ENCODE data around the gene ATP13A4.
"Not testable (repeated sequence)": the region's sequence is repeated elsewhere in the genome, so short reads cannot be mapped to it uniquely, and the experiment has no call there.

Gene ATP13A4

GRCh38 chr3:193556841-193557240, 2.1 kb upstream of the ATP13A4 start:
- no peak for DNase-seq (ENCODE audit: low spot score)

- DNase-seq (ENCODE audit: low spot score) = no peak
Measured at GRCh38 chr3:193553586-193553985, 1.1 kb downstream of the ATP13A4 start.

GRCh38 chr3:193552923-193553322, 1.8 kb downstream of the ATP13A4 start:
- DNase-seq (ENCODE audit: low spot score) = no peak

- DNase-seq (ENCODE audit: low spot score) = no peak
Measured at GRCh38 chr3:193548406-193548805, 6.3 kb downstream of the ATP13A4 start.

GRCh38 chr3:193546129-193546528, 8.6 kb downstream of the ATP13A4 start:
- DNase-seq (ENCODE audit: low spot score) = no peak

- DNase-seq (ENCODE audit: low spot score) = no peak
Measured at GRCh38 chr3:193545304-193545703, 9.4 kb downstream of the ATP13A4 start.

GRCh38 chr3:193544289-193544688, 10.4 kb downstream of the ATP13A4 start:
- no peak for DNase-seq (ENCODE audit: low spot score)

- DNase-seq (ENCODE audit: low spot score) = no peak
Measured at GRCh38 chr3:193530231-193531165, 24.2 kb downstream of the ATP13A4 start.

- DNase-seq (ENCODE audit: low spot score) = not testable (repeated sequence)
Measured at GRCh38 chr3:193526085-193526484, 28.6 kb downstream of the ATP13A4 start.

- DNase-seq (ENCODE audit: low spot score) = no peak
Measured at GRCh38 chr3:193522473-193522872, 32.2 kb downstream of the ATP13A4 start.

- DNase-seq (ENCODE audit: low spot score) = no peak
Measured at GRCh38 chr3:193520738-193521137, 34.0 kb downstream of the ATP13A4 start.

- no peak for DNase-seq (ENCODE audit: low spot score)
Measured at GRCh38 chr3:193515966-193516365, 38.7 kb downstream of the ATP13A4 start.

- DNase-seq (ENCODE audit: low spot score) = no peak
Measured at GRCh38 chr3:193510154-193510553, 44.5 kb downstream of the ATP13A4 start.

- no peak for DNase-seq (ENCODE audit: low spot score)
Measured at GRCh38 chr3:193509103-193509965, 45.4 kb downstream of the ATP13A4 start.

GRCh38 chr3:193508108-193508507, 46.6 kb downstream of the ATP13A4 start:
- no peak for DNase-seq (ENCODE audit: low spot score)

- no peak for DNase-seq (ENCODE audit: low spot score)
Measured at GRCh38 chr3:193507566-193507965, 47.1 kb downstream of the ATP13A4 start.

- DNase-seq (ENCODE audit: low spot score) = no peak
Measured at GRCh38 chr3:193506921-193507320, 47.8 kb downstream of the ATP13A4 start.

- DNase-seq (ENCODE audit: low spot score) = no peak
Measured at GRCh38 chr3:193502871-193503270, 51.8 kb downstream of the ATP13A4 start.

GRCh38 chr3:193499801-193500485, 54.8 kb downstream of the ATP13A4 start:
- DNase-seq (ENCODE audit: low spot score) = no peak

- no peak for DNase-seq (ENCODE audit: low spot score)
Measured at GRCh38 chr3:193499136-193499770, 55.4 kb downstream of the ATP13A4 start.

GRCh38 chr3:193498215-193498614, 56.5 kb downstream of the ATP13A4 start:
- DNase-seq (ENCODE audit: low spot score) = no peak

- no peak for DNase-seq (ENCODE audit: low spot score)
Measured at GRCh38 chr3:193496658-193497057, 58.0 kb downstream of the ATP13A4 start.
